Spleen (tissue), 11 donors: Measurements from ENCODE around the gene HEBP1. TPM values are rescaled to one million over a fixed set of nuclear protein-coding genes. Genes with fewer than 3 reads are reported as not detected.

Experiments
- DNase-seq: peaks from one replicate; pipeline ENCODE4 v3.0.0-alpha.2; 2020
- H3K27ac ChIP-seq, 8 donors: fragments of 200-600 bp; sonication (generic) in 7 of 8; 1 replicate in 4 of 8; 2 replicates in 4 of 8; pipeline versions ENCODE4 v1.5.0 to v1.8.0; 2016 to 2021; ENCODE audit warnings: inconsistent platforms in 4 of 8, mild to moderate bottlenecking in 4 of 8, moderate library complexity in 1 of 8
- H3K27me3 ChIP-seq, 7 donors: fragments of 200-600 bp; sonication (generic) in 6 of 7; replicated peaks in 1 of 7; 1 replicate in 4 of 7; 2 replicates in 3 of 7; pipeline versions ENCODE4 v1.5.0 to v1.8.0; 2016 to 2021; ENCODE audit warnings: inconsistent platforms in 3 of 7, mild to moderate bottlenecking in 1 of 7
- H3K36me3 ChIP-seq, 6 donors: fragments of 200-600 bp; sonication (generic) in 5 of 6; 1 replicate in 4 of 6; 2 replicates in 2 of 6; pipeline versions ENCODE4 v1.5.0 to v1.8.0; 2016 to 2021; ENCODE audit warnings: inconsistent platforms in 2 of 6
- H3K4me1 ChIP-seq, 6 donors: fragments of 200-600 bp; sonication (generic) in 5 of 6; 1 replicate in 3 of 6; 2 replicates in 3 of 6; pipeline versions ENCODE4 v1.5.0 to v1.8.0; 2016 to 2021; ENCODE audit warnings: inconsistent platforms in 3 of 6
- H3K4me3 ChIP-seq, 8 donors: fragments of 200-600 bp; sonication (generic) in 7 of 8; 1 replicate in 4 of 8; 2 replicates in 4 of 8; pipeline versions ENCODE4 v1.5.0 to v1.8.0; 2016 to 2021; ENCODE audit warnings: inconsistent platforms in 4 of 8, mild to moderate bottlenecking in 4 of 8, moderate library complexity in 2 of 8
- H3K9me3 ChIP-seq, 8 donors: fragments of 200-600 bp; sonication (generic) in 7 of 8; 1 replicate in 4 of 8; 2 replicates in 4 of 8; pipeline versions ENCODE4 v1.5.0 to v1.8.0; 2016 to 2021; ENCODE audit warnings: inconsistent platforms in 4 of 8
- POLR2A ChIP-seq, 3 donors: fragments of 450-650 bp; IDR thresholded peaks; one replicate each; pipeline ENCODE4 v1.5.1; 2017; ENCODE audit warnings: antibody characterized with exemption in 3 of 3, mild to moderate bottlenecking in 1 of 3
- POLR2AphosphoS5 ChIP-seq, 3 donors: sonication (generic); formaldehyde crosslinking; IDR thresholded peaks; one replicate each; pipeline ENCODE4 v1.5.1; 2017; ENCODE audit warnings: antibody characterized with exemption in 3 of 3
- WGBS, 5 donors: extraction: QIAGEN DNeasy Blood & Tissue Kit in 3 of 5; methylation state at CpG; one replicate each; pipeline versions ENCODE4 v1.1.5 to v1.1.7; 2013 to 2018; 5-methylcytosine and 5-hydroxymethylcytosine counted together
- intact Hi-C: fragments of 100-400 bp; cut with DNase I; formaldehyde crosslinking; loops from one replicate; pipeline ENCODE4 v1.15.0; 2023; ENCODE audit warnings: low total_unique reads
- polyA plus RNA-seq, 3 donors: library from polyadenylated mRNA; stranded (reverse); fragments of 200-250 nt; gene quantifications; one replicate each; pipeline ENCODE4 v1.2.1, GENCODE V29; 2013
- total RNA-seq, 7 donors: library from RNA; depleted of rRNA in 3 of 7; stranded (reverse); fragments of >200 nt in 3 of 7; fragmentation: NEBNext Ultra II Directional in 4 of 7; extraction: Animal tissue kit (Norgen Biotek cat#: 25700) in 4 of 7; gene quantifications; one replicate each; pipeline versions ENCODE4 v1.1.0 to v1.2.1, GENCODE V29; 2016 to 2021
- TF ChIP-seq, protein P1 (sequence below), 11 experiments: fragments of 200-600 bp in 7 of 11; fragments of 450-650 bp in 4 of 11; sonication (generic) in 4 of 11; IDR thresholded peaks in 8 of 11; conservative IDR thresholded peaks in 3 of 11; 1 replicate in 7 of 11; 2 replicates in 4 of 11; pipeline versions ENCODE4 v1.4.0 to v1.8.0; 2016 to 2021; ENCODE audit warnings: antibody characterized with exemption in 11 of 11, inconsistent platforms in 4 of 11, mild to moderate bottlenecking in 1 of 11
- donor health status: healthy with polysubstance abuse.
- donor health status: DM: no; HTN: no; CAD: no; lungs with moderate emphysema.
- donor health status: DM: no; HTN: no; CAD: no.
- donor health status: Bipolar disorder and iron deficiency.
- donor health status: healthy.
- donor health status: DM: no; HTN: no; CAD: no.
- donor health status: DM: yes; HTN: yes; CAD: no.

HEBP1 gene
- total and polyA plus RNA-seq, 10 donors, result 25.1 to 79.4 (median 60.1) TPM

DNA sequence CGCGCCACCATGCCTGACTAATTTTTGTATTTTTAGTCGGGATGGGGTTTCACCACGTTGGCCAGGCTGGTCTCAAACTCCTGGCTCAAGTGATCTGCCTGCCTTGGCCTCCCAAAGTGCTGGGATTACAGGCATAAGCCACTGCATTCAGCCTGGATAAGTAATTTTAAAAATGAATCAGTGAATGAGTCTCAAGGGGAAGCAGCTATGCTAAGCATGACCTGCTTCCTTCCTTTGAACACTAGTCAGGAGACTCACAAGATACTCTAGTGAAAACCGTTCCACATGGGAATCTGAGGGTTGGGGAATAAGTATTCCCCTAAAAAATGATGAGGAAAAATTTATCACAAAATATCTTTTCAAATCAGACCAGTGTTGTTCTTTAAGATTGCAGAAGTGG, 33.4 kb upstream of the HEBP1 start:
- TF ChIP-seq POLR2A (IDR thresholded peaks at IDR 0.05) (no peak), POLR2AphosphoS5 (IDR thresholded peaks at IDR 0.05) (no peak)
- TF ChIP-seq, protein P1, sequence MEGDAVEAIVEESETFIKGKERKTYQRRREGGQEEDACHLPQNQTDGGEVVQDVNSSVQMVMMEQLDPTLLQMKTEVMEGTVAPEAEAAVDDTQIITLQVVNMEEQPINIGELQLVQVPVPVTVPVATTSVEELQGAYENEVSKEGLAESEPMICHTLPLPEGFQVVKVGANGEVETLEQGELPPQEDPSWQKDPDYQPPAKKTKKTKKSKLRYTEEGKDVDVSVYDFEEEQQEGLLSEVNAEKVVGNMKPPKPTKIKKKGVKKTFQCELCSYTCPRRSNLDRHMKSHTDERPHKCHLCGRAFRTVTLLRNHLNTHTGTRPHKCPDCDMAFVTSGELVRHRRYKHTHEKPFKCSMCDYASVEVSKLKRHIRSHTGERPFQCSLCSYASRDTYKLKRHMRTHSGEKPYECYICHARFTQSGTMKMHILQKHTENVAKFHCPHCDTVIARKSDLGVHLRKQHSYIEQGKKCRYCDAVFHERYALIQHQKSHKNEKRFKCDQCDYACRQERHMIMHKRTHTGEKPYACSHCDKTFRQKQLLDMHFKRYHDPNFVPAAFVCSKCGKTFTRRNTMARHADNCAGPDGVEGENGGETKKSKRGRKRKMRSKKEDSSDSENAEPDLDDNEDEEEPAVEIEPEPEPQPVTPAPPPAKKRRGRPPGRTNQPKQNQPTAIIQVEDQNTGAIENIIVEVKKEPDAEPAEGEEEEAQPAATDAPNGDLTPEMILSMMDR (IDR thresholded peaks at IDR 0.05 in 8 of 11, conservative IDR thresholded peaks at IDR 0.05 in 3 of 11), result no peak
- H3K36me3 ChIP-seq, result no peaks in the 10 kb centered on the region
- H3K4me3 ChIP-seq, result no peak overlapping the region
- H3K9me3 ChIP-seq, result no peaks in the 10 kb centered on the region
- no peak overlapping the region for H3K27ac ChIP-seq
- H3K4me1 ChIP-seq, result no peaks in the 10 kb centered on the region
- WGBS, 5 donors, result 78 to 83% (median 80%) methylated on average over 5 of the region's 5 CpGs
- intact Hi-C loops, result no loop called here
- no peak for DNase-seq
- H3K27me3 ChIP-seq, result no peaks in the 10 kb centered on the region

DNA sequence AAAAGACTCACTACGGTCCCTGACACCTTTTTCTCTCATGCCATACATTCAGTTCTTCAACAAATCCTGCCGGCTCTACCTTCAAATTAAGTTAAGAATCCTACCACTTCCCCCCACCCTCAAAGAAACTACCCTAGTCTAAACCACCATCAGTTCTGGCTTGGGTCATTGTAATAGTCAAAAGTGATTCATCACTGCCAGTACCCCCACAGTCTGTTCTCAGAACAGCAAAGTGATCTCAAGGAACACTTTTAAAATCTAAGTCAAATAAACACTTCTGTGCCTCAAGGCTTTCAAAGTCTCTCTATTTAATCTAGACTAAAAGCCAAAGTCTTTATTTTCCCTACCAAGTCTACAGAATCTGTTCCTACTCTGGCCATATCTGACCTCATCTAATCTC, 32.1 kb upstream of the HEBP1 start:
- Histone ChIP-seq H3K36me3 (no peaks in the 10 kb centered on the region), H3K27me3 (no peaks in the 10 kb centered on the region), H3K4me1 (no peaks in the 10 kb centered on the region), H3K9me3 (no peaks in the 10 kb centered on the region), H3K4me3 (no peak overlapping the region), H3K27ac (no peak overlapping the region)
- DNase-seq, result no peak
- TF ChIP-seq, protein P1 (IDR thresholded peaks at IDR 0.05 in 8 of 11, conservative IDR thresholded peaks at IDR 0.05 in 3 of 11), result no peak
- no peak for TF ChIP-seq POLR2A (IDR thresholded peaks at IDR 0.05)
- no peak for TF ChIP-seq POLR2AphosphoS5 (IDR thresholded peaks at IDR 0.05)
- 87 to 97% (median 96%) methylated on average over 2 of the region's 2 CpGs for WGBS, 5 donors
- intact Hi-C loops, result no loop called here

DNA sequence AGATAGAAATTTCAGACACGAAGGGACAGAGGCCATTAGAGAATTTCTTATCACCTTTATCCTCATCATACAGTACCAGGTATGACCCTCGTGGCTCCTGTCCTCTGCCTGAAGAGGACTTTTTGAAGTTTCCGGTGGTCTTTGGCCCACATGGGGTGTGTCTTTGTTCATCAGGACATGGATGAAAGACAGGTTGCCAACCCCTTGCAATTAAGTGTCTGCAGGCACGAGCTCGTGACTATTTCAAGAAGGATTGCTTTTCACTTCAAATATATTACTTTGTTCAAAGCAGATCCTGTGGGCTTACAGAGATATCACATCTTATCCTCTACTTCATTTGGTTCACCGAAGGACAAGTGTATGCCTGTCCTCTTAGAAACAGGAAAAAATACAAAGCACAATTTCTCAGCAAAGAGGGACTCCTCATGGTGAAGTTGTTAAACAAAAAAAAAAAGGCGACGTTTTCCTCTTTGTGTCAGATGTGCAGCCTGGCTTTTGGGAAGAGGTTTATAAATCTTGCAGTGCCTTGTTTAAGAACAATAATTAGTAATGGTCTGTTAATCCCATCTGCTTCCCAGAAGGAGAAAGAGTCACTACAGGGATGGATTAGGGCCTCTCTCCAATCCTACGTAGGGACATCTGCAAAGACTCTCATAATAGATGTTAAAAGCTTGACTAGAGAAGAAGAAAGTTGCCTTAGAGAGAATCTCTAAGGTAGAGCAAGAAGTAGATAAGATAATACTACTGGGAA, 30.7 kb upstream of the HEBP1 start:
- no peak for DNase-seq
- Histone ChIP-seq H3K4me1 (no peaks in the 10 kb centered on the region), H3K27me3 (no peaks in the 10 kb centered on the region), H3K27ac (no peak overlapping the region), H3K36me3 (no peaks in the 10 kb centered on the region), H3K4me3 (no peak overlapping the region), H3K9me3 (no peaks in the 10 kb centered on the region)
- TF ChIP-seq POLR2AphosphoS5 (IDR thresholded peaks at IDR 0.05), result no peak
- no peak for TF ChIP-seq POLR2A (IDR thresholded peaks at IDR 0.05)
- TF ChIP-seq, protein P1 (IDR thresholded peaks at IDR 0.05 in 8 of 11, conservative IDR thresholded peaks at IDR 0.05 in 3 of 11), result no peak
- 75 to 86% (median 78%) methylated on average over 9 of the region's 9 CpGs for WGBS, 5 donors
- intact Hi-C loops, result no loop called here

DNA sequence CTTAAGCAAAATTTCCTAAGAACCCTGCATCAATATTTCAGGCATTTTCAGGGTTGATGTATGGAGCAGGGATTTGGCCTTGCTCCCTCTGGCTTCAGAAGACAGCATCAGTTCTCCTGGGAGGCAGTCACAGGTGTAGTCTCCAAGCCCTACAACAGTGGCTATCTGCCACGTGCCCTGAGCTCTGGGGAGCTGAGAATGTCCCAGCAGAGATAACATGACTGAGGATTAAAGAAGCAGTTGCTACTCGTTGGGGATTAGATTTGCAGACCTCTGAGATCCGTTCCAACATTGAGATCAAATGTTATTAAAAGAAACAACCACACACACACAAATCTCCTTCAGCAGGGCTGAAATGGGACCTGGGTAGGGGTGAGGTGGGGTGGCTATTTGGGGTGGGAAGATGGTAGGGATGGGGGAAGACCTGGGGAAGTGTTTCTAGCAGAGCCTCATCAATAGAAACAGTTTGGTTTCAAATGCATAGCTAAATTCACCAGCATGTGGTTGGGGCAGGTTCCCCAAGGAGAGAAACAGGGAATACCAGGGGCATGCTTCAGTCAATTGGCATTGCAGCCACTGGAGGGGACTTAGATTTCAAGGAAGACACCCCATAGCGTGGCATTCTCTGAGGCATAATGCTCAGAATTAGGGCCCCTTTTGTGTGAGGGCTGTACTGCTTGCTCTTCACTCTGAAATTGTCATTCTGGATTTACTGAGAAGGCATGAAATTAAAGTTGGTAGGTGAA, 28.9 kb upstream of the HEBP1 start:
- TF ChIP-seq POLR2A (IDR thresholded peaks at IDR 0.05), result no peak
- no peak for TF ChIP-seq POLR2AphosphoS5 (IDR thresholded peaks at IDR 0.05)
- TF ChIP-seq, protein P1 (IDR thresholded peaks at IDR 0.05 in 8 of 11, conservative IDR thresholded peaks at IDR 0.05 in 3 of 11), result no peak
- Histone ChIP-seq H3K36me3 (no peaks in the 10 kb centered on the region), H3K4me3 (no peak overlapping the region), H3K9me3 (no peaks in the 10 kb centered on the region), H3K4me1 (peaks cover 0 to 5% (median 0%) of the 10 kb centered on the region in 6 donors), H3K27me3 (no peaks in the 10 kb centered on the region), H3K27ac (no peak overlapping the region)
- intact Hi-C loops, result no loop called here
- 76 to 89% (median 84%) methylated on average over 4 of the region's 4 CpGs for WGBS, 5 donors
- no peak for DNase-seq
